CD4-positive, alpha-beta T cell treated with Interleukin-15 for 1 hour (primary cell): ENCODE data around the gene NOD1.
"Not testable (repeated sequence)": the region's sequence is repeated elsewhere in the genome, so short reads cannot be mapped to it uniquely, and the experiment has no call there.

Experiments
- DNase-seq: peaks from one replicate; pipeline ENCODE4 v3.0.0-alpha.2; 2020

The NOD1 gene

DNA sequence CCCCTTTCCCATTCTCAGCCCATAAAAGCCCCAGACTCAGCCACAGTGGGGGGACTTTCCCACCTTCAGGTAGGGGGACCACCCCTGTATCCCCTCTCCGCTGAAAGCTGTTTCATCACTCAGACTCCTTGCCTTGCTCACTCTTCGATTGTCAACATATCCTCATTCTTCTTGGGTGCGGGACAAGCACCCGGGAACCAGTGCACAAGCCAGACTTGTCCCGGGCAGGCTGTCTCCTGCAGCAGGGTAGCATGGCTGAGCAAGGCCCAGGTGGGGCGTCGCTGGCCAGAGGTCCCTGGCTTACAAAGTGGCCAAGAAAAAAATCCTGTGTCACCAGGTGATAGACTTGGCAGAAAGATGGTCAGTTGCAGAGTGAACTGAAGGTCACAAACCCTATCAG lies 64.7 kb downstream of the NOD1 start:
- no peak for DNase-seq

- no peak for DNase-seq
Observed at GRCh38 chr7:30412782-30413504, 65.6 kb downstream of the NOD1 start.

GRCh38 chr7:30411897-30412296 lies 66.7 kb downstream of the NOD1 start:
- DNase-seq: no peak

DNA sequence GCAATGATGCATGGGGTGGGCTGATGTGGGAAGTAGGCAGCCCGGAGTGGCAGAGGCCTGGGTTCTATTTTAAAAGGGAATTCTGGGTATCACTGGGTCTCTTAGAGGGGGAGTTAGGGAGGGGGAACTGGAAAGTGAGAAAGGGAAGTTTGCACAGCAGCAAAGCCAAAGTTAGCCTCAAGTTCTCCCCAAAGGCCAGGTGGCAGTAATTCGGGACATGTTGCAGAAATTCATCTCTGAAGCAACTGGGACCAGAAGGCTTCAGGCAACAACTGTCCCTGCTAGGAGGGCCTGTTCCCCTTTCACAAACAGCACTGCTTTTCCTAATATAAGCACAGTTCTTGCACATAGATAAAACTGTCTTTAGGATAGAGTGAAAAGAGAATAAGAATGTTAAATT lies 67.4 kb downstream of the NOD1 start:
- DNase-seq: no peak

GRCh38 chr7:30406664-30407425 lies 71.7 kb downstream of the NOD1 start:
- DNase-seq: no peak

- DNase-seq: no peak
Observed at GRCh38 chr7:30405179-30405578, 73.4 kb downstream of the NOD1 start.

DNA sequence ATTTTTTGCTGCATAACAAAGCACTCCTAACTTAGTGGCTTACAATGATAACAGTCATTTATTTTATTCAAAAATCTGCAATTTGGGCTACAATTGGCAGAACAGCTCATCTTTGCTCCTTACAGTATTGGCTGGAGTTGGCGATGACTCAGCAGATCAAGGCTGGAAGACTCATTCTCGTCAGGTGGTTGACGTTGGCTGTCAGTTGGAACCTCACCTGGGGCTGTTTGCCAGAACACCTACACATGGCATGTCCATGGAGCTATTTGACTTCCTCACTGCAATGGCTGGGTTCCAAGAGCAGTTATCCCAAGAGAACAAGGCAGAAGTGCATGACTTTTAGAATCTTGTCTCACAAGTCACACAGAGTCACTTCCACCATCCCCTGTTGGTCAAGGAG lies 75.1 kb downstream of the NOD1 start:
- DNase-seq: no peak

GRCh38 chr7:30396389-30396788 lies 82.2 kb downstream of the NOD1 start:
- DNase-seq: no peak

DNA sequence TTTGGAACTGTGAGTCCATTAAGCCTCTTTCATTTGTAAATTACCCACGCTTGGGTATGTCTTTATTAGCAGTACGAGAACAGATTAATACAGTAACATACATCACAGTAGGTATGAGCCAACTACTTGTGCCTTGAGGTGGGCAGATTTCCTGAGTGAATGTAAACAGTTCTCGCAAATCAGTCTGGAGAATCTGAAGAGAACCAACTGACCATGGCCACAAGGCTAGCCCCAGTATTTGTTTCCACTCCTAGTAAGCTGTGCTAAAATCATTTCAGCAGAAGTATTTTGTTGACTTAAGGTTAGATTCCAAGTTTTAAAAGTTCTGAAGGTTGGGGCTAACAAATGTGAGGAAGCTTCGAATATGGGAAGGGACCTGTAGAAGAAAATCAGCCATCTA lies 82.9 kb downstream of the NOD1 start:
- DNase-seq: no peak

DNA sequence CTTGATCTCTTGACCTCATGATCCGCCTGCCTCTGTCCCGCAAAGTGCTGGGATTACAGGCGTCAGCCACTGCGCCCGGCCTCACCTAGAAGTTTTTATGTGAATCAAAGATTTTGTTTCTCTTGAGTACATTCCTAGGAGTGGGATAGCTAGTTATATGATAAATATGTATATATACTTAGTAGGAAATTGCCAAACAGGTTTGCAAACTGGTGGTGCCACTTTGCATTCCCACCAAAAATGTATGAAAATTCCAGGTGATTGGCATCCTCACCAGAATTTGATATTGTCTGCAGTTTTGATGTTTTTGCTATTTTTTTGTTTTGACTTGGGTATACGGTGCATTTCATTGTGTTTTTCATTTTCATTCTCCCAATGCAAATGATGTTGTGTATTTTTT lies 86.8 kb downstream of the NOD1 start:
- DNase-seq: no peak

GRCh38 chr7:30390736-30391636 lies 87.6 kb downstream of the NOD1 start:
- DNase-seq: no peak

DNA sequence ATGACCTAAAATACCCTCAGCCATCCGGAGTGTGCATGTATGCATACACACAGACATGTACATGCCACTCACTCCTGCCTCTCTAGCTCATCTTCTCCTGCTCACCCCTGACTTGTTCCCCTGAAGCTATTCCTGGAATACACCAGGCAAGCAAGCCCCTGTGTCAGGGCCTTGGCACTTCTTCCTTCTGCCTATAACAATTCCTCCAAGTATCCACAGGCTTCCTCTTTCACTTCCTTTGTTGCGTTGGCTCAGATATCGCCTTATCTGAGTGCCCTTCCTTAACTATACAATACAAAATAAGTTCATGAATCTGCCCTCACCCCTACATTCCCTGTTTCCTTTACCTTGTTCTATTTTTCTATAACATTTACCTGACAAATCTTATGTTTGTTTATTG lies 88.8 kb downstream of the NOD1 start:
- no peak for DNase-seq

DNA sequence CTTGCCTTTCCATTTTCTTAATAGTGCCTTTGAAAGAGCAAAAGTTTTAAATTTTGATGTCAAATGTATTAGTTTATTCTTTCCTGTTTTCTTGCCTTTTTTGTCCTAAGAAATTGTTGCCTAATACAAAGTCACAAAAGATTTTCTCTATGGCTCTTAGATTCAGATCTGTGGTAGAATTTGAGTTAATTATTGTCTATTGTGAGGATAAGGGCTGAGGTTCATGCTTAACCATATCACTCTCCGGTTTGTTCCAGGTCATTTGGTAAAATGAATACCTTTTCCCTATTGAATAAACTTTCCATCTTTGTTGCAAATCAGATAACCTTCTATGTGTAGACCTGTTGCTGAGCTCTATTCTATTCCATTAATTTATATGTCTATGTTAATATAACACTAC lies 96.0 kb downstream of the NOD1 start:
- no peak for DNase-seq

DNA sequence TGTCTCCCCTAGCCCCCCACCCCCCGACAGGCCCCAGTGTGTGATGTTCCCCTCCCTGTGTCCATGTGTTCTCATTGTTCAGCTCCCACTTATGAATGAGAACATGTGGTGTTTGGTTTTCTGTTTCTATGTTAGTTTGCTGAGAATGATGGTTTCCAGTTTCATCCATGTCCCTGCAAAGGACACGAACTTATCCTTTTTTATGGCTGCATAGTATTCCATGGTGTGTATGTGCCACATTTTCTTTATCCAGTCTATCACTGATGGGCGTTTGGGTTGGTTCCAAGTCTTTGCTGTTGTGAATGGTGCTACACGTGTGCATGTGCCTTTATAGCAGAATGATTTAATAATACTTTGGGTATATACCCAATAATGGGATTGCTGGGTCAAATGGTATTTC lies 97.8 kb downstream of the NOD1 start:
- DNase-seq: not testable (repeated sequence)

DNA sequence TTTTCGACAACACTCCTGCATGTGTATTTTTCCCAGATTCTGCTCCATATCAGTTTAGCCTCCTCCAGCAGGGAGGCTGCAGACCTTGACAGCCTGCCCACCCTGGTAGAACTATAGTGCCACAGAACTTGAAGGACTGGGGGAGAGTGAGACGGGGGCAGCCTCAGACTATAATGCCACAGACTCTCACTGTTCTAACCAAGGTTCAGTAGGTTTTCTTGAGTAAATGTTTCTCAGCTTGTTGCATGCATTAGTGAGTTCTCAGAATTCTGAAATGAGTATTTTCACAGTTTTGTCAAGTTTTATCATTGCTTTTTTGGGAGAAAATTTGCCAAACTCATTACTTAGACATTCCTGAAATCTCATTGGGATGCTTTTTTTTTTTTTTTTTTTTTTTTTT lies 98.3 kb downstream of the NOD1 start:
- DNase-seq: no peak

- no peak for DNase-seq
Observed at GRCh38 chr7:30379741-30380140, 98.8 kb downstream of the NOD1 start.

DNA sequence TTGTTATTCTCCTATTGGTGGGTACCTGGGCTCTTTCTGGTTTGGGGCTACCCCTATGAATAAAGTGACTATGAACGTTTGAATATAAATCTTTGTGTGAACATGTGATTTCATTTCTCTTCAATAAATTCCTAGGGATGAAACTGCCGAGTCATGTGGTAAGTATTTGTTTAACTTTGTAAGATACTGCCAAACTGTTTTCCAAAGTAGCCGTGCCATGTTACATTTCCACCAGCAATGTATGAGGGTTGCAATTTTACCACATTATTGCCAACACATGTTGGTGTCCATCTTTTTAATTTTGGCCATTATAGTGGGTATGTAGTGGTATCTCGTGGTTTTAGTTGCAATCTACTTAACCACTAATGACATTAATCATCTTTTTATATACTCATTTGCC lies 99.5 kb downstream of the NOD1 start:
- no peak for DNase-seq

DNA sequence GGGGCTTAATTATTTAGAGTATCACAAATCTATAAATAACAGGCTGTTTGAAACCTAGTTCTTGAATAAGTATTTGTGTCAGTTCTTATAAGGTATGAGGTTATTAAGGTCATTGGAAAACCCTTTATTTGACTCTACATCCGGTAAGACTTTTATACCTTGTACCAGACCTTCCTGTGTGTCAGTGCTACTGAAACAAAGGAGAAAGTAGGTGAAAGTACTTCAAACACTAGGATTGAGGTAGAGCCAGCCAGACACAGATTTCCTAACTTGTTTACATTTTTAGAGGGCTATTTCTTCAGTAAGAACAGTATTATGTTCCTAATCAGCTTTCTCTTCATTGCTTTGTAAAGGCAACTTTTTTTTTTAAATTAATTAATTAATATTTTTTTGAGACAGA lies 100.3 kb downstream of the NOD1 start:
- no peak for DNase-seq
